ENCODE data around the gene MSI2. TPM values are rescaled to one million over a fixed set of nuclear protein-coding genes. Genes with fewer than 3 reads are reported as not detected.

Gene MSI2
- total RNA-seq, 1 donor from 2014 or later, result 31.0 TPM

DNA sequence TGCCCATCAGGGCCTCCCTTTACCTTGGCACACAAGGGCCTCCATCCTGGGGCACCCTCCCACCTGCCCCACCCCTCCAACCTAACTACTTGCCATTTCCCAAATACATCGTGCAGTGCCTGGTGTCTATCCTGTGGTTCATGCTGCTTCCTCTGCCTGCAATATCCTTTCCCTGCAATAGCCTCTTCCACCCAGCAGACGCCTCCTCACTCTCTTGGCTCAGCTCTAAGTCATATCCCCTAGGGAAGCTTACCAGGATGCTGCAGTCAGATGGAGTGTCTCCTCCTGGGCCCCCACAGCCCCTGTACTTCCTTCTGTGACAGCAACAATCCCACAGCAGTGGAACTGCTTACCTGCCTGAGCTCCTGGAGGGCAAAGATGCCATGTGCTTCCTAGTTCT lies 452.1 kb downstream of the MSI2 start:
- FAIRE-seq (no peak), DNase-seq (ENCODE audit: low spot score in 2 of 2) (no peak)

DNA sequence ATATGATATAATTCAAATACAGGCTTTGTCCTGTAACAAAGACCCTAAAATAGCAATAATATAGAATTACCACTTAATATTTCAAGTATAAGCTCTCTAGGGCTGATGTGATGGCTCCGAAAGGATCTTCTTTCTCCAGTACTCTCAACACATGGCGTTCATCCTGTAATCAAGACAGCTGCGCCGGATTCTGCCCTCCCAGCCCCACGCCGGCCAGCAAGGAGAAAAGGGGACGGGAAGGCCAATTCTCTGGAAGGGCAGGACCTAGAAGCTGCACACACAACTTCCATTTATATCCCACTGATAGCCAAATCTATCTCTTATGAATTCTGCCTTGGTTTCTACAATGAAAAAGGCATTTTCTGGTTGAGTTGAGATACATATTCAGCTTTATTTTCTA lies 456.8 kb downstream of the MSI2 start:
- FAIRE-seq (no peak), DNase-seq (ENCODE audit: low spot score in 2 of 2) (no peak)

DNA sequence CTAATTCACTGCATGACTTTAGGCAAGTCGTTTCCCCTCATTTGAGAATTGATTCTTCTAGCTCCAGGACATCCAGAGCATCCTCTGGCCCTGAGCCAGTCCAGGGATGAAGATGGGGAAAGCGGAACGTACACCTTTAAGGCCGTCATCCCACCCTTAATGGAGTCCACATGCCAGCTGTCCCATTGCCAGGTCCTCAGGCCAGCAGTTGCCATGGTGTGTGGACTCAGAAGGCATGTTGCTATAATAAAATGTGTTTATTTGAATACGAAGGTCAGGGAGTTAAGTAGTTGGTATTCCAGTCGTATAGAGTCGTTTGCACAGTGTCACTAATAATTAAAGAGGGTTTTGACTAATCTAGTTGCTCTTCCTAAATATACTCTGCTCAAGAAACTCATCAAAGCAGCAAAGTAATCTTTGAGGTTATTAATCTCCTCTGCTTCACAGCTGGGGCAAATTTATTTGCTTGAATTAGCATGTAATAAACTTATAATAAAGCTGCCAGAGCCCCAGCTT lies 458.4 kb downstream of the MSI2 start:
- no peak for DNase-seq (ENCODE audit: low spot score in 2 of 2)
- FAIRE-seq, result no peak

DNA sequence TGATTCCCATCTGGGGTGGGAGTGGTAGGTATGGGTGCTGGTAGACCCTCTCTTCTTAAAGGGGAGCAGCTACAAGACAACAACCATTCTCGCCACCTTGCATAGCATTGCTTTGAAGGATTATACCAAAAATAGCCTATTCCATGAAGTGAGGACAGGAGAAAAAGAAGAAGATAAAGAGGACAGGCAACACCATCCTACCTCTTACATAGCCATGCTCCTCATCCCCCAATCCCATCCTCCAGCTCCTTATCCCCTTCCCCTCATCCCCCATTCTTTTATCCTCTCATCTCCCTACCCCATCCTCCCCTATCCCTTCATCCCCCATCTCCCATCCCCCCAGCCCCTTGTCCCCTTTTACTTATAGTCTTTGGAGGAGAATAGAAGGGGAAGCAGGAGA lies 459.7 kb downstream of the MSI2 start:
- no peak for FAIRE-seq

DNA sequence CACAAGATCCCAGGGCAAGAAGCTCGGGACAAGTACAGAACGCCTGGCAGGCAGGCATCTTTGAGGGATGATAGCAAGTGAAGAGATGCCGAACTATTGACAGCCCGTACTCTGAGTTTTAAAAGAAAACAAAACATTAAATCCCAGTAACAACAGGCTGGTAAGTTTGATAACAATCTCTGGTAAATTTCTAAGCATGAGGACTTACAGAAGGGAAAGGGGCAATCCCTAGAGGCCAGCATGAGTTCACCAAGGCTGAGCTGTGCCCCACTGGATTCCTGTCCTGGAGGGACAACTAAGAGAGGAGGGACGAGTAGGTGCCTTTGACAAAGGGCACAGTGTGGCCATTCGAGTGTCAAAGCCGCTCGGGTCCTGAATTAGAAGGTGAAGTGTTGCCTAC lies 462.6 kb downstream of the MSI2 start:
- DNase-seq (ENCODE audit: low spot score in 2 of 2) (no peak), FAIRE-seq (no peak)

More for the DNA sequence above, 459.7 kb downstream of the MSI2 start:
- no peak for DNase-seq (ENCODE audit: low spot score in 2 of 2)

DNA sequence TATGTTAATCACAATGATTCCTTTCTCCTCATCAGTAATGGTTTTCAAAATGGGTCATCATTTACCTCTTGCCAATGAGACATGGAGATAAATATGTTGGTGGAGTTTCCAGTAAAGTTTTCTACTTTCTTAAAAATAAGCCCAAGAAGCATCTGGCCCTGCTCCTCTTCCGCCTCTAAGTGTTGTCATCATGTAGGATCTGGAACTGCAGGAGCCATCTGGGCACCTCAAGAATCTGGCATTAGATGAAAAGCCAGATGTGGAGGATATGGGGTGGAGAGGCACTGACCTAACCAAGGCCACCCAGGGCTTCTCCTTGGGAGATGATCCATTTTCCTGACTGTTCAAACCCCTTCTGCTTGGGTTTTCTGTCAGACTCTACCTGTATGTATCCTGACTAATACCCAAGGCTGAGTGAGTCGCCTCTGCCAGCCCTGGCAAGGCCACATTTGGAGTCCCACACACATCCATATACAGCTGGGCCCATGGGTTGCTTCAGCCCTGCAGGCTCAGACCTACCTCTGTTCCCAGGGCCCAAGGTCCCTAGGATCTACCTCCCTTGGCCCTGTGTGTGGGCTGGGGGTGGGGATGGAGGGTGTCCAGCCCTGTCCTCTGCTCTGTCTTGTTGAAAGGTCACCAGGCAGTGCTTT lies 464.2 kb downstream of the MSI2 start:
- no peak for DNase-seq (ENCODE audit: low spot score in 2 of 2)
- no peak for FAIRE-seq

DNA sequence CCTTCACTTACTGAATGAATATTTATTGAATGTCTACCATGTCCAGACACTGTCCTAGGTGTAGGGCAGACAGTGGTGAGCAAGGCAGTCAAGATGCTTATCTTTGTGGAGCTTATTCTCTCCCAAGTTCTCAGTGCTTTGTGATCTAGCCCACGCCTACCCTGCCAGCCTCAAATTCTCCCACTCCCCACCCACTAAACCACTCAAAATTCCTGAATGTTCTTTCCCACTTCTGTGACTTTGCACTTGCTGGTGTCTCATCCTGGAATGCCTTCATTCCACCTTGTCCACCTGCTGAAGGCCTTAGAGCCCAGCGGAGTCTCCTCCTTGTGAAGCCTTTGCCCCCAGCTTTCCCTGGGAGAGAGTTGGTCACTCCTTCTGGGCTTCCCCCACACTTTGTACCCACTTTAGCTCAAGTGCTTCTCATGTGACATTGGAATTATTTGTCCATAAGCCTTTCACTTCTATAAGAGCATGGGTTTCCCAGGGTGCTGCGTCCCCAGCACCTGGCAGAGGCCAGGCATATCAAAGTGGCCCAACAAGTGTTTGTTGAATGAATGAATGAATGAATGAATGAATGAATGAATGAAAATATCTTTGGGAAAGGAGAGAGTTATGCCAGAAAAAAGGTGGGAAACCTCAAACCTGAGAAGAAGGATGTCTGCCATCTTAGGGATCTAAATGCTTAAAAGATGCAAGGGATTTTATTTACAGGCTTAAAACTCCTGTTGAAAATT lies 465.8 kb downstream of the MSI2 start:
- FAIRE-seq (no peak), DNase-seq (ENCODE audit: low spot score in 2 of 2) (no peak)

DNA sequence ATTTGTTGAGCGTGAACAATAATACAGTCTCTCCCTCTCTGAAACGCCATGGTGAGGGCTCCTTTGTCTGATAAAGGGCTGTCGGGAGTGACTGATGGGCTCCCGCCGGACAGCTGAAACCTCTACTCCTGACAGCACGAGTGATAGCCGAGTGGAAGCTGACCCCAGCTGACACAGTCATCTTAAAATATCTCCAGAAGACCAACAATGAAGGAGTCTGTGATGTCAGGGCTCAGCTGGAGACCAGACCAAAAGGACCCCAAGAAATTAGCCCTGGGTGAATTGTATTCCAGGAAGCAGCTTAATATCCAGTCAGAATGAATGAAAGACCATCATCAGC lies 466.4 kb downstream of the MSI2 start:
- FAIRE-seq, result no peak
- no peak for DNase-seq (ENCODE audit: low spot score in 2 of 2)

DNA sequence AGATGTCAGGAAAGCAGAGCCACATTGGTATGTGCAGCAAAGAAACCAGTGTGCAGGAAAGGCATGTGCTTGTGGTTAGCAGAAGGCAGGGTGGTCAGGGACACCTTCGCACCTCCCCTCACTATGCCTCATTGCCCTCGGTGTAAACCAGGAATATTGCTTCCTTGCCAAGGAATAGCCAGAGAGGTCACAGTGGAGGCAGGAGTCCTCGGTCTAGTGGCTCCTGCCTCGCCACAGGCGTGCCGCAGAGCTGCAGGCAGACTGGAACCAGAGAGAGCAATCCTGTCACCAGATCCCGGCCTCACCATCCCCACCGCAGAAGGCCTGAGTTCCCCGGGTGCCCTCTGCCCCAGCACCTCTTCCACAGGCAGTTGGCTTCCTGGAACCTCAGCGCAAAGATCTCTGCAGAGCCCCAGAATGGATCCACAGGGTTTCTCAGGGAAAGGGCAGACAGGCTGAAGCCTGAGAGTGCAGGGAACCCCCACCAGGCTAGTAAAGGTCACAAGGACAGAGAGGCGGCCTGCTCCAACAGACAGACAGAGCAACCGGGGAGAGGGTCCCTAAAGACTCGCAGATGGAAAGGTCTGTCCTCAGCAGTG lies 467.2 kb downstream of the MSI2 start:
- no peak for FAIRE-seq

DNA sequence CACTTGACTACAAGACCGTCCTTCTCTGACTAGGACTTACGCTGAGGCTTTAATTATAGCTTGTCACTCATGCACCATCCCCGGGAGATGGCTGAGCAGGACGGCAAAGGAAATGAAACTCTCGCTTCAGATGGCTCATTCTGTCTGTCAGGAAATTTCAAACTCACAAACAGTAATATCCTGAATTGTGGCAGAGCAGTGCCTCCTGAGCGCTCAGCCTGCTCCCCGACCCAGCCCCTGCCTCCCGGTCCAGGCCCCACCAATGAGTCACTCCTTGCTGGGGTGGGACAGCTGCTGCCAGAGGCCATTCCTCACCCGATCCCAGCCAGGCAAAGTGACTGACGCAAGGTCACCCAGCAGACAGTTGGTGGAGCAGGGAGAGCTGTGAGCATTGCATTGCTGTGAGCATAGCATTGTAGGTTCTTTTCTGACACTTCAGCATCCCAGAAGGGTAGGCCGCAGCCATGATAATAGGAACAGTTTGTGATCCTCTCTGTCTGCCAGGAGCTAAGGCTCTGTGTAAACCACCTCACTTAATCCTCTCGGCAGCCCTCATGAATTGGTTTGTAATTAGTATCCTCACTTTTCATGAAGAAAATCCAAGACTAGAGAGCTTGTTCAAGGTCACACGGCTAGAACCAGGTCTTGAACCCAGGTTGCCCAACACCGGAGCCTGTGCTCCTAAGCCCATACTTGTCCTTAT lies 467.9 kb downstream of the MSI2 start:
- FAIRE-seq (no peak), DNase-seq (ENCODE audit: low spot score in 2 of 2) (no peak)

More for the DNA sequence above, 467.2 kb downstream of the MSI2 start:
- no peak for DNase-seq (ENCODE audit: low spot score in 2 of 2)

DNA sequence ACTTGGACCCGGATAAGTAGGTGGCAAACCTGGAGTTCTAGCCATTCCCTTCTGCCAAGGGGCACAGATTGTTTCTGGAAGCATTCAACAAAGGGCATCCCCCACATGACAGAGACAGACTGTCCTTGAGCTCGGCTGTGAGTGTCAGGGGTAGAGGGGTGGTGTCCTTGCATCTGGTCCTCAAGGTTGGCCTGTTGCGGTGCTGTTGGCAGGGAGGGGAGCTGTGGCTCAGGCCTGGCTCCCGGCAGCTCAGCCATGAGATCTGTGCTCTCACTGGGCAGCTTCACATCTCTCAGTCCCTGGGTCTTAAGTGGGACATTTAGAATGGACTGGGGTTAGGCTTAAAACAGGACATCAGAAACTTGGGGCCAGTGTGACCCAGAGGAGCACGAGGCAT lies 468.4 kb downstream of the MSI2 start:
- FAIRE-seq (no peak), DNase-seq (ENCODE audit: low spot score in 2 of 2) (no peak)

DNA sequence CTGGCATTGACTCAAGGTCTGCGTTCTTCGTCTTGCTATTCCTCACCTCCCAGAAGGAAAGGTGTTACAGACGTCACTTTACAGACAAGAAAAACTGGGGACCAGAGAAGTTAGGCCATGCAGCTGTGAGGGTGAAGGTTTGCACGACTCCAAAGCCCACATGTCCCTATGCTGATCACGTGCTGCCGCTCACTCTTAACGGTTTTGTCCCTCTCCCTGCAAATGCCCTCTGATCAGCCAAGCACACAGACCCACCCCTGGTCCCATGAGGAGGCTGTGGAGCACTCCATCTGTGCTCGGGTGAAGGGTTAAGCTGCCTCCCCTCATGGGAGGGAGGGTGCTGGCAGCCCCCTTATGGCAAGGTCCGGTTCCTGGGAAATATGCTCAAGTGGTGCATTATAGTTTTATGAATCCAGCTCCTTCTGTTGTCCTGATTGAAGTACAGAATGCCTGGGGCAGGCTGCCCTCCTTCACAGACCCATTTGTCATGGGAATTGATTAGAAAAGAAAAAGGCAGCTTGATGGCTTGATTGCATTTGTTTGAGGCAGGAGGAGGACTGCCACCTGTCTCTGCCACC lies 470.0 kb downstream of the MSI2 start:
- FAIRE-seq, result no peak
- DNase-seq (ENCODE audit: low spot score in 2 of 2), result no peak

DNA sequence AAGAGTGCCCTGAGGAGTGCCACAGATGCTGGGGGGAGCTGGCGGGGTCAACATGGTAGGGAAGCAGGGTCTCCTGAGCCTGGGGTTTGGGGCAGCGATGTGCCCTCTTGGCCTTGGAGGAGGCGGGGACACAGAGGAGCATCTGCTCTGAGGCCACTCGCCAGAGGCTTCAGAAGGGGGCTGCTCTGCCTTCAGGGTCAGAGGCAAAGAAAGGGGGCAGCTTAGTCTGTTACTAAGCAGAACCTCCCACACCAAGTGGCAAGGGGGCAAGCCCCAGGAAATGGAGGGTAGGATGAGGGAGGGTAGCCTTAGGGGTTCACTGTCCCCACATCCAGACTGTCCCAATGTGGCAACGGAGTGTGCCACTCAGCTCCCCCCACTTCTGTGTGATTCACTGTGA lies 470.5 kb downstream of the MSI2 start:
- DNase-seq (ENCODE audit: low spot score in 2 of 2), result no peak
- FAIRE-seq, result no peak

DNA sequence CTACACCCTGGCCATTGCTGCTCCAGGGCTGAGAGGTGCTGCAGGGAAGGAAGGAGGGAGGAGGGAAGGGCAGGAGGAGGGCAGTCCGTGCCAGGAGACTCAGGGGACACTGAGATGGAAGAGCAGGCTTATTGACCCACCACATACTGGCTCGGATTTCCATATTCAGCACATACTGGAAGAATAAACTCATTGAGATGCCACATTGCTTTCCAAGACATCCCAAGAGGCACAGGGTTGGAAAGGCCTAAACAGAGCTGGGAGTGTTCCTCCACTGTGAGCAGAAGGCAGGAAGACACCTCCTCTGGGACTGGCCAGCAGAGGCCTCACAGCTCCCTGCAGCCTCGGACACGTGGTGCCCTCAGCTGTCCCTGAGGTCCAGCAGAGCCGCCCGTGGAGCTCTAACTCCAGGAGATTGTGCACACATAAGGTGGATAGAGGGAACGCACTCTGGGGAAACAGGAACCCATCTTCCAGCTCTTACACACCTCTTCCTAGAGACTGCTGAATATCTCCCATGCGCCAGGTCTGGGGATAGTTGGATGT lies 471.4 kb downstream of the MSI2 start:
- FAIRE-seq, result no peak
- no peak for DNase-seq (ENCODE audit: low spot score in 2 of 2)

DNA sequence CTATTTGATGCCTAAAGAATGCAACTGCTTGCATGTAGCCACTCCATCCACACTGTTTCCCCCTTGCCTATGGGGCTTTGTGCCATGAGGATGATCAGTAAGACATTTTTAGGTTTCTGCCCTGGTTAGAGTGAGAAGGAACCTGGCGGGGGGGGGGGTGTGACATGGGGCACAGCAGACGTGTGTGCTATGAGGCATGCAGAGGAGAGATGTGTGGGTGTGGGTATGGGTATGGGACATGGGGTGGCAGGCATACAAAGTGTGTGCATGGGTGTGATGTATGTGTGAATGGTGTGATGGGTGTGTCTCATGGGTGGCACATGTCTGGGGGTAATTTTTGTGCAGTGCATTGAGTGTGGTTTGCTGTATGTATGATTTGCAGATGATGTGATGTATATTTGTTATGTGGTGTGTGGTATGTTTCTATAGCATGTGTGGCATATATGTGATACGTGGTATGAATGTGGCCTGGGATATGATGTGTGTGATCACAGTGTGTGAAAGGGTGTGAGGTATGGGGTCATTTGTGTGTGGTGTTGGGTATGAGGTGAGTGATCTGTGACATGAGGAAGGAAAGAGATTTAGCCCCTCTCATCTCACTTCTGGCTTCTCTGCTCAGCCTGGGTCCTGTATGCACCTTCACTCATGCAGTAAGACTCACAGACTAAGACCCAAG lies 473.8 kb downstream of the MSI2 start:
- FAIRE-seq, result no peak
- no peak for DNase-seq (ENCODE audit: low spot score in 2 of 2)

DNA sequence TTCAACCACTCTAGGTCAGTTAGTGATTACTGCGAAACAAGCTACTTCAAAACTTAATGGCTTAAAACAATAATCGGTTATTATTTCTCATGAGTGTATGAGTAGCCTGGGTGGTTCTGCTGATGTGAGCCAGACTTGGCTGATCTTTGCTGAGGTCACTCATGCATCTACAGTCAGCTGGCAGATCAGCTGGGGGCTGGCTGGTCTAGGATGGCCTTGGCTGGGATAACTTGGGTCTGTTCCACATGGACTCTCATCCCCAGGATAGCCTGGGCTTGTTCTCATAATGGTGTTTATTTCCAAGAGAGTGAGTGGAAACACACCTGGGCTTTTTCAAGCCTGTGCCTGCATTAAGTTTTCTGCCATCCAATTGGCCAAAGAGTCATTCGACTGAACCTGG lies 475.7 kb downstream of the MSI2 start:
- DNase-seq (ENCODE audit: low spot score in 2 of 2) (no peak), FAIRE-seq (no peak)

DNA sequence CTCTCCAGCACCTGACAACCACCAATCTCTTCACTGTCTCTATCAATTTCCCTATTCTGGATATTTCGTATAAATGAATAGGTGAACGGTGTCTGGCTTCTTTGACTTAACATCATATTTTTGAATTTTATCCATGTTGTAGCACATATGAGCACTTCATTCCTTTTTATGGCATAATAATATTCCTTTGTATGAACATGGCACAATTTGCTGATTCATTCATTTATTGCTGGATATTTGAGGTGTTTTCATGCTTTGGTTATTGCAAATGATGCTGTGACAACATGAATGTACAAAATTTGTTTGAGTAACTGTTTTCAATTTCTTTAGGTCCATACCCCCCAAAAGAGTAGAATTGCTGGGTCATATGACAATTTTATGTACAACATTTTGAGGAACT lies 476.8 kb downstream of the MSI2 start:
- no peak for FAIRE-seq
- DNase-seq (ENCODE audit: low spot score in 2 of 2), result no peak

Measured in frontal cortex (tissue), 4 donors.